ENCODE data around the gene ASTN2.
"Not testable (repeated sequence)": the region's sequence is repeated elsewhere in the genome, so short reads cannot be mapped to it uniquely, and the experiment has no call there.

ASTN2 gene

GRCh38 chr9:116471944-116472506 is 942.8 kb downstream of the ASTN2 start:
- DNase-seq (ENCODE audit: low read depth in 2 of 3, low spot score in 1 of 3): no peak

DNA sequence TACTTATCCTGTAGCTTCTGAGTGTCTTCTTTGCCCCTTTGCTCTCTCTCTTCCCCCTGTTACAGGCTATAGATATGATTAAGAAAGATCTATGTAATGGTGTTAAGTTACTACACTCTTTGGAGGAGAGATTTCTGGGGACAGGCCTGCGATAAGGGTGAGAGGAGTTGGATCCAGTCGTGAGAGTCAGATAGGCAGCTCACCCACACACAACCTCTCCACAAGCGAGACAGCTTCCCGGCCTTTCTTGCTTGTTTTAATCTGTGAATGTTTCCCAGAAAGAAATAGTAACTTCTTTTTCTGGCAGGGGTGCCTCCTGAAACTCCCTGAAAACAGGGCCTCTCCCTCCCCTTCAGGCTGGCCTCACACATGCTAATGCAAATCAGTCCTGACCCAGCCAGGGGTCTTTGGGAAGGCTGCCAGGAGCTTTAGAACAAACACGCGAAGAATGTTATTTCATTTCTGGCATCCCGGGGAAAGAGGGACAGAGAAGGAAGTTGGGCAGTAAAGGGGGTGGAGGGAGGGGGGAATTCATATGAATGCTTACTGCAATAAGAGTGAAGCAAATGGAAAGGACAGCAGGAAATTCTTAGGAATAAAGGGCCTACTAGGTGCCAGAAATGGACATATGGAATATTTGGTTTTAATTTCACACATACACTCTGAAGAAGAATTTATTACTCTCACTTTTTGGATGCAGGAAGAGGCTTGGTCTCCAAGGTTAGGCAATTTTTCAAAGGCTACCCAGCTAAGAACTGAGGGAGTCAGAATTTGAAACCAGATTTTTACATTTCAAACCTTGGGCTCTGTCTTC is 943.6 kb downstream of the ASTN2 start:
- no peak for DNase-seq (ENCODE audit: low read depth in 2 of 3, low spot score in 1 of 3)

DNA sequence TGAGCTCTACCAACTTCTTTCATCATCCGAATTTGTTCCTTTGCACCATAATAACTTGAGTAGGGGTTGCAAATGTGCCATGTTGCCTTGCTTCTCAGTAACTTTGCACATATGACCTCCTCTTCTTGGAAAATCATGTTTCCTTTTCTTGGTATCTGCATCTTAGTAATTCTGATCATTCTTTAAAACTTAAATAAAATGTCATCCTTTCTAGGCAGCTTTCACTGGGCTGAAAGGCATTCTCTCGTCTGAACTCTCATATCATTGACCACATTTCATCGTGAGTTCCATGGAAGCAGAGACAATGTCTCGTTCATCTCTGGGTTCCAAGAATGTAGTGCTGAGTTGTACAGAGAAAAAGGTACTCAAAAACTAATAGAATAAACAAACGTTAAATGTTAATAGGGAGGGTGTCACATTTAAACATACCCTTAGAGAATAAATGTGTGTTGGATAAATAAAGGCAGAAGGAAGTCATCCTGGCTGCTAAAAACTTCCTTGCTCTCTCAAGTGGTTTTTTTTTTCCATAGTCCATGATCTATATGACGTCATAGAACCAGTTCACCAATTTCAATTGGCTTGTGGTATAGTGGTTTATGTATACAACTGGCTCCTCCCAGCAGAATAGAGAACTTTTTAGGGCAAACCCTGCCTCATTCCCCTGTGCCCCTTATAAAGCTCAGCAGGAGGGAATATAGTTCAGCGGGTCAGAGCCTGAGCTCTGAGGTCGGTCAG is 945.9 kb downstream of the ASTN2 start:
- no peak for DNase-seq (ENCODE audit: low read depth in 2 of 3, low spot score in 1 of 3)

DNA sequence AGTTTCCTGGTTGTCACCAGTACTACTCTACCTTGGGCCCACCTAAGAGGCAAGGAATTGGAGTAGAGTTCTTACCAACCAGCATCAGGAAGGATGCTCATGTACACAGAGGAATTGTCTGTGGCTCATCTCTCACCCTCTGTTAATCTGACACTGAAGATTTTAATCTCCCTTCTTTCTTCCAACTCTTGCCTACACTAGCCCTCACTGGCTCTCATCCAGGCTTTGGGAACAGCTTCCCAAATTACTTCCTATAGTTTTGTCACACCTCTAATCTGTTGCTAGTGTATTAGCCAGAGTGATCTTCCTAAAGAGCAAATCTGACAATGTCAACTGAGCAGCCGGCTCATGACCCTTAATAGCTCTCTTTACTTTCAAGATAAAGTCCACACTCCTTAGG is 946.5 kb downstream of the ASTN2 start:
- DNase-seq (ENCODE audit: low read depth in 2 of 3, low spot score in 1 of 3): no peak

DNA sequence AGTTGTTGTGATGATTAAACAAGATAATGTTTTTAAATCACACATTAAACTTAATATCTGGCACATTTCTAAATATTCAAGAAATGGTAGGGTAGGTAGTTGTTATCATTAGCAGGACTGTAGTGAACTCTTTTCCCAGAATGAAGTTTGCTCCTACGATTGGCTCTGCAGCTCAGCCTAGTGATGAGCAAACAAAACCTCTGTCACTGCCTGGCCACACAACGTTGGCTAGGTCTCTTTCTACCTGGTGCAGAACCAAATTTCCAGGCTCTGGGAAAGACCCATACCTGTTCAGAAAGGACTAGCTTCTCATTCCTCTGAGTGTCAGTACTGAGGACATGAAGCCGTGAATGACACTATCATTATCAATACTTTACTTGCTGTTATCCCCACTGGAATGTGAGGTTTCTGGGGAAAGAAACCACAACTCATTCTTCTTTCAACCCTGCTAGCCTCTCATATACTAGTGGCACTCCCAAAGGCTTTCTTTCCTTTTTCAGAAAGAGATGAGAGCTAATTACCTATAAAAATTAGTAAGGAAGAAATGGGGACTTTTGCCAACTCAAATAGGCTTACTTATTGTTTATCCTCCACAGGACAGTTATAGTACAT is 947.0 kb downstream of the ASTN2 start:
- DNase-seq (ENCODE audit: low read depth in 2 of 3, low spot score in 1 of 3): no peak

DNA sequence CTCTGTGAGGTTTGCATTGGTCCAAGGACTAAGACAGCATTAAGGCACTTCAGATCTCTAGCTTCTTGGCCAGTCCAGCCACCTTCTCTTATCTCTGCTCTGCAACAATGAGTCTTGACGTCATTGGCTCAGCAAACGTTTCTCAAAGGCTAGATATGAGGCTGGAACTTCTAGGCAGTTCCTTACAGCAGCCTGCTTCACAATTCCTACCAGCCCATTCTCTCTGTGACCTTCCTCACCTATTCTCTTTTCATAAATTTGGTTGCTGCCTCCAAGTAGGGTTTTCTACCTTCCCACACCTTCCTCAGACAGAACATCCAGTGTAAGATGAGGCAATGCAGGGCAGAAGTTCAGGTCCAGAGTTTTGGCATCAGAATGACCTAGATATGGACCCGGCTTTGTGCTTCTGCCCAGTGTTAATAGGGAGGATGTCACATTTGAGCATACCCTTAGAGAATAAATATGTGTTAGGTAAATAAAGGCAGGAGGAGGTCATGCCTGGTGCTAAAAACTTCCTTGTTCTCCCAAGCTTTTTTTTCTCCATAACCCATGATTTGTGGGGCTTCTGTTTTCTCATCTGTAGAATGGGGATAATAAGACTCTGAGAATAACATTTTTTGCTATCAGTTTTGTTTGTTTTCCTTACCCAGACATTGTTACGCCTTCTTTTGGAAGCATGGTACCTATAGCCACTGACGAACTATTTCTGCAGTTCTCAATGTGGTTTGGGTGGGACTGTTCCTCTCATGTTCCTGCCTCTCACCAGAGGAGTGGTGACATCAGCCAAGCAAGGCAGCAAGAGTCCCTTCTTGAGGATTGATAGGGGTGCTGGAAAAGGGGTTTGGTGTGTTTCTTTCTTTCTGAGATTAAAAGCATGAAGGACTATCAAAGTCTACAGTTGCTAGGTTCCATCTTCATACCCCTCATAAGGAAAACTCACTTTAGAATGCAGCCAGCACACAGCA is 948.3 kb downstream of the ASTN2 start:
- DNase-seq (ENCODE audit: low read depth in 2 of 3, low spot score in 1 of 3): no peak

DNA sequence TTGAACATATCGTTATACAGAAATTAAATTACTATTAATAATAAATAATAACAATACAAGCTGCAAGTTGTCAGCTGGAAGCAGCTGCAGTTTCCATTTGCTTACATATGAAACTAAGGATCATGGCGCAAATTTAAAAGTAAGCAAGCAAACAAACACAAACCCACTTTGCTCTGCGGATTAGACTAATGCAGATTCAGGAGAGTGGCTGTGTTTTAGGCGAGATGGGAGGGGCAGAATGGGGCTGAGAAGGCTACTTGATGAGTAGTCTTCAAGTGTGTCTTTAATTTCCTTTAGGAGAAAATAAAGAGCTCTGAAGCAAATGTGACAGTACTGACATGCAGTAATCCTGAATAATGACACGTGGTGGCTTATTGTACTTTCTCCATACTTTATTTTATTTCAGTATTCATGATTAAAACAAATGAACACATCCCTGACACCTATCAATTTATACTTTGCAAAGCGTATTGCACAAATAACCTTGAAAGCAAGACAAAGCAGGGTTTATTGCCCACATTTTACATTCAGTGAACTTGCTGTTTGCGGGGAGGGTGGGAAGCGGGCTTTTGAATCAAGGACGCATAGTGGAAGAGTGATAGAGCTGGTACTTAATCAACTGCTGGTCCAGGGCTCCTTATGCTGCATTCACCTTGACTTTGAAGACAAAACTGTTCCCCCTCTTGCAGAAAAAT is 949.1 kb downstream of the ASTN2 start:
- DNase-seq (ENCODE audit: low read depth in 2 of 3, low spot score in 1 of 3): no peak

DNA sequence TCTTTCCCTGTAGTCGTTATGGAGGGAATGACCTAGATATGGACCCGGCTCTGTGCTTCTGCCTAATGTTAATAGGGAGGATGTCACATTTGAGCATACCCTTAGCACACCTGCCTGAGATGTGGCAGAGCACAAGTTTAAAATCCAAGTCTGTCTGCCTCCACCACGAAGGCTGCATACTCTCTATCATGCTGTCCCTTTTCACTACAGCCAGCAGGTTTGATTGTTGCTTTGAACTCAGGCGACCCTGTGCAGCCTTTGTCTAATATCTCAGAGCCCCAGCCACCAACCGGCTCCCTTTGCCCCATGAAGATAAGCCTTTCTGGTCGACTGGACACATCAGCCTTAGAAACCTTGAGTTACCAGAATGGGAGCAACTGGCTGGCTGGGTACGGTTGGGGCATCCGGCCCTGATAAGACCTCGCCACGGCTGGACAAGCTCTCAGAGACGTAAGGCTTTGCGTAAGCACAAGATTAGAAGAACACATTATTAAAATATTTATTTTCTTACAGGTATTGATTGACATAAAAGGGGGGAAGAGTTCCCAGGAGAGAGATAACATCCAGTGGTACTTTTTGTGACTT is 949.8 kb downstream of the ASTN2 start:
- DNase-seq (ENCODE audit: low read depth in 2 of 3, low spot score in 1 of 3): no peak

- DNase-seq (ENCODE audit: low read depth in 2 of 3, low spot score in 1 of 3): no peak
These were observed 950.4 kb downstream of the ASTN2 start for GRCh38 chr9:116464423-116464822.

DNA sequence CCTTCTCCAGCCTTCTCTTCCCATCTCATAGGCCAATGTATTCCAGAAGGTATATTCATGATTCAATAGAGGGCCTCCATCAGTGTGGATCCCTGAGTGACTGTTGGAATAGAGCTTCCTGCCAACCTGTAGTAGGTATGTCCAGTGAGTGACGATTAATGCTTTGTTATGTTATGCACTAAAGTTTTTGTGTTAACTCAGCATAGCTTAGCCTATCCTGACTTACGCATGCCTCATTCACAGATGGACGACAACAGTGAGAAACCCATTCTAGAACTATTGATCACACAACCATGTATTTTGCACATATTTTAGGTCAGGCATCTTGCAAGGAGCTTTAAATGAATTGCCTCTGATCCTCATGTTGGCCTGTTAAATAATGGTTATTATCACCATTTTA is 953.2 kb downstream of the ASTN2 start:
- DNase-seq (ENCODE audit: low read depth in 2 of 3, low spot score in 1 of 3): no peak

DNA sequence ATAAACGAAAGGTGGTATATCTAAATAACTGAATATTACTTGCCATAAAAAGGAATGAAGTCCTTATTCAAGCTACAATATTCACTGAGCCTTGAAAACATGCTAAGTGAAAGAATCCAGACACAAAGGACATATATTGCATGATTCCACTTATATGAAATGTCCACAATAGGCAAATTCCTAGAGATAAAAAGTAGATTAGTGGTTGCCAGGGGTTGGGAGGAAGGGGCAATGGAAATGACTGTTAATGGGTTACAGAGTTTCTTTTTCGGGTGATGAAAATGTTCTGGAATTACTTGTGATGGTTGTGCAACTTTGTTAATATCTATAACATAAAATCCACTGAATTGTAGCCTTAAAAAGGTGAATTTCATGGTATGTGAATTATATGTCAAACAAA is 954.8 kb downstream of the ASTN2 start:
- no peak for DNase-seq (ENCODE audit: low read depth in 2 of 3, low spot score in 1 of 3)

DNA sequence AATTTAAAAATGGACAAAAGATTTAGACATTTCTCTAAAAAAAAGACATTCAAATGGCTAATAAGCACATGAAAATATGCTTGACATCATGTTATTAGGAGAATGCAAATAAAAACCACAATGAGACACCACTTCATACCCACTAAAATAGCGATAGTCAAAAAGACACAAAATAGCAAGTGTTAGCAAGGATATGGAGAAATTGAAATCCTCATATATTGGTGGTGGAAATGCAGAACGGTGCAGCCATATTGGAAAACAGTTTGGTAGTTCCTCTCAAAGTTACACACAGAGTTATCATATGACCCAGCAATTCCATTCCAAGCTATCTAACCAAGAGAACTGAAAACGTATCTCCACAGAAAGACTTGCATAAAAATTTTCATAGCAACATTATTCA is 955.3 kb downstream of the ASTN2 start:
- no peak for DNase-seq (ENCODE audit: low read depth in 2 of 3, low spot score in 1 of 3)

DNA sequence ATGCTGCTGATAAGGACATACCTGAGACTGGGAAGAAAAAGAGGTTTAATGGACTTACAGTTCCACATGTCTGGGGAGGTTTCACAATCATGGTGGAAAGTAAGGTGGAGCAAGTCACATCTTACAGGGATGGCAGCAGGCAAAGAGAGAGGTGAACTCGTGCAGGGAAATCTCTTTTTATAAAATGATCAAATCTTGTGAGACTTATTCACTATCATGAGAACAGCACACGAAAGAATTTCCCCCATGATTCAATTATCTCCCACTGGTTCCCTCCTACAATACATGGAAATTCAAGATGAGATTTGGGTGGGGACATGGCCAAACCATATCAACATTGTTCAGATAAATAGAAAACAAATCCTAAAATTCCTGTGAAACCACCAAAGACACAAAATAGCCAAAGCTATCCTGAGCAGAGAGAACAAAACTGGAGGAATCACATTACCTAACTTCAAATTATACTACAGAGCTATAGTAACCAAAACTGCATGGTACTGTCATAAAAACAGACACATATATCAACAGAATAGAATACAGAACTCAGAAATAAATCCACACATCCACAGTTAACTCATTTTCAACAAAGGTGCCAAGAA is 958.3 kb downstream of the ASTN2 start:
- no peak for DNase-seq (ENCODE audit: low read depth in 2 of 3, low spot score in 1 of 3)

DNA sequence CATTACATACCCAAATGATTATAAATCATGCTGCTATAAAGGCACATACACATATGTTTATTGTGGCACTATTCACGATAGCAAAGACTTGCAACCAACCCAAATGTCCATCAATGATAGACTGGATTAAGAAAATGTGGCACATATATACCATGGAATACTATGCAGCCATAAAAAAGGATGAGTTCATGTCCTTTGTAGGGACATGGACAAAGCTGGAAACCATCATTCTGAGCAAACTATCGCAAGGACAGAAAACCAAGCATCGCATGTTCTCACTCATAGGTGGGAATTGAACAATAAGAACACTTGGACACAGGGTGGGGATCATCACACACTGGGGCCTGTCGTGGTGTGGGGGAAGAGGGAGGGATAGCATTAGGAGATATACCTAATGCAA is 960.3 kb downstream of the ASTN2 start:
- DNase-seq (ENCODE audit: low read depth in 2 of 3, low spot score in 1 of 3): not testable (repeated sequence)

DNA sequence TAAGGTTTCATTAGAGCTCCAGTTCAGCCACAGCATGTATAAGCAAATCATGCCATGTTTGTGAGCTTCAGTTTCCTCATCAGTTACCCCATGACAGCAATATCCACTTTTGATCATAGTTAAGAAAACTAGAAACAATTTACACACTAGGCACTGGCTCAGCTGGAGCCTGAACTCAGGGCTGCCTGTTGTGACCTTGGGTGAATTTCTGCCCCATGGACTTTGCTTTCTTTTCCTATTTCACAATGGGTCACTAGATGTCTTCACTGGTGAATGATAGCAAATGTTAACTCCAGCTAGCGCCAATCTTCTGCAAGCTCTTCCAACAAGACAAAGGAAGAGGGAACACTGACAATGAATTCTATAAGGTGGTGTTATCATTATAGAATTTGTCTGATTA is 961.1 kb downstream of the ASTN2 start:
- DNase-seq (ENCODE audit: low read depth in 2 of 3, low spot score in 1 of 3): no peak

GRCh38 chr9:116452634-116453033 is 962.2 kb downstream of the ASTN2 start:
- no peak for DNase-seq (ENCODE audit: low read depth in 2 of 3, low spot score in 1 of 3)

GRCh38 chr9:116452227-116452626 is 962.6 kb downstream of the ASTN2 start:
- no peak for DNase-seq (ENCODE audit: low read depth in 2 of 3, low spot score in 1 of 3)

DNA sequence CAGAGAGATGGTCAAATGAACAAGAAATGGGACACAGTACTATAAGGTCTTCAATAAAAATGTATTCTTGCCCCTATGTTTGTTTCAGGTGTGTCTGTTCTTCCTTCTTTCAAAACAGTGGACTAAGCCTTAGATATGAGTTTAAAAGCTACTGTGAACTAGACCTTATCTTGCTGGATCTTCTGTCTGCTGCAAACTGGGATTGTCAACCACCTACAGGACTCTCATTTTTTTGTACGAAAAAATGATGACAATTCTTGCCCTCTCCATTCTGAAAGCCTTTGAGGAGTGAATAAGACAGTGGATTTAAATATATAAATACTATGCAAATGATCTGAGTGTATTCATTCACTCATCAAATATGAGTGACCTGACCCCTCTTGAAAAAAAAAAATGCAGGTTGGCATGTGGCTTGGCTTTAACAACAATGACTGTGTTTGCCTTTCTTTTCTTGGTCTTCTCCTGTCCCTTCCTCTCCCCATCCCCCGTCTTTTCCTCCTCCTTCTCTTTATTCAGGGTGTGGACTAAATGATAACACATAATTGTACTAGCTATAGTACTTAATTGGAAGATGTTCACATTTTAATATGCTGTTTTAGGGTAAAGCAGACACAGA is 963.2 kb downstream of the ASTN2 start:
- no peak for DNase-seq (ENCODE audit: low read depth in 2 of 3, low spot score in 1 of 3)
